ENCODE measurements around the gene LRRN3.

LRRN3 gene

GRCh38 chr7:111108000-111108399, 17.1 kb downstream of the LRRN3 start:
- DNase-seq: no peak

GRCh38 chr7:111108496-111108895, 17.6 kb downstream of the LRRN3 start:
- no peak for DNase-seq

- no peak for DNase-seq
Observed at GRCh38 chr7:111112439-111112838, 21.5 kb downstream of the LRRN3 start.

GRCh38 chr7:111113263-111114017, 22.5 kb downstream of the LRRN3 start:
- DNase-seq: no peak

GRCh38 chr7:111115966-111116365, 25.0 kb downstream of the LRRN3 start:
- DNase-seq: no peak

- no peak for DNase-seq
Observed at GRCh38 chr7:111126987-111127386, 36.1 kb downstream of the LRRN3 start.

GRCh38 chr7:111129435-111129834, 38.5 kb downstream of the LRRN3 start:
- no peak for DNase-seq

GRCh38 chr7:111132833-111133232, 41.9 kb downstream of the LRRN3 start:
- DNase-seq: no peak

- DNase-seq: no peak
Observed at GRCh38 chr7:111137296-111138192, 46.6 kb downstream of the LRRN3 start.

GRCh38 chr7:111138193-111138569, 47.3 kb downstream of the LRRN3 start:
- no peak for DNase-seq

- DNase-seq: no peak
Observed at GRCh38 chr7:111138586-111138985, 47.7 kb downstream of the LRRN3 start.

- DNase-seq: no peak
Observed at GRCh38 chr7:111140091-111140865, 49.4 kb downstream of the LRRN3 start.

- no peak for DNase-seq
Observed at GRCh38 chr7:111145472-111145871, 54.5 kb downstream of the LRRN3 start.

GRCh38 chr7:111146136-111146535, 55.2 kb downstream of the LRRN3 start:
- DNase-seq: no peak

- DNase-seq: no peak
Observed at GRCh38 chr7:111147708-111148533, 57.0 kb downstream of the LRRN3 start.

- no peak for DNase-seq
Observed at GRCh38 chr7:111150709-111151108, 59.8 kb downstream of the LRRN3 start.

- DNase-seq: no peak
Observed at GRCh38 chr7:111159426-111159825, 68.5 kb downstream of the LRRN3 start.

- no peak for DNase-seq
Observed at GRCh38 chr7:111160297-111160696, 69.4 kb downstream of the LRRN3 start.

- DNase-seq: no peak
Observed at GRCh38 chr7:111162692-111163091, 71.8 kb downstream of the LRRN3 start.

GRCh38 chr7:111164442-111164841, 73.5 kb downstream of the LRRN3 start:
- no peak for DNase-seq

GRCh38 chr7:111168182-111168581, 77.3 kb downstream of the LRRN3 start:
- peak; percentile 79 for DNase-seq

- no peak for DNase-seq
Observed at GRCh38 chr7:111172564-111173257, 81.8 kb downstream of the LRRN3 start.
